ENCODE results near the gene OR7C2.
"Not testable (repeated sequence)": the region's sequence is repeated elsewhere in the genome, so short reads cannot be mapped to it uniquely, and the experiment has no call there.

The OR7C2 gene

GRCh38 chr19:14941189-14941588 lies at the start of gene OR7C2:
Gene OR7C2, plus strand, starts transcription at chr19:14941489. Its CDS starts 0 bp downstream, at chr19:14941489.
- Mint-ChIP-seq H3K4me1 (peaks cover 19 to 22% of the 10 kb centered on the region in 2 donors), H3K27me3 (peaks cover 0 to 1% of the 10 kb centered on the region in 2 donors), H3K4me3 (no peak within 1 kb of the TSS), H3K27ac (no peak within 1 kb of the TSS), H3K36me3 (no peaks in the 10 kb centered on the region), H3K9me3 (peaks cover 2 to 4% of the 10 kb centered on the region in 2 donors)
- ATAC-seq (replicated peaks) (no peak), DNase-seq (no peak)

- H3K9me3 Mint-ChIP-seq, result no peaks in the 10 kb centered on the region
- peaks cover 36 to 46% of the 10 kb centered on the region in 2 donors for H3K27me3 Mint-ChIP-seq
- H3K36me3 Mint-ChIP-seq, result no peaks in the 10 kb centered on the region
- no peak overlapping the region for H3K4me3 Mint-ChIP-seq
- H3K27ac Mint-ChIP-seq, result no peak overlapping the region
- no peak for DNase-seq
- H3K4me1 Mint-ChIP-seq, result no peaks in the 10 kb centered on the region
- no peak for ATAC-seq (replicated peaks)
Measured at GRCh38 chr19:14901675-14902260, 39.5 kb upstream of the OR7C2 start.

- DNase-seq (no peak), ATAC-seq (replicated peaks) (no peak)
- no peaks in the 10 kb centered on the region for H3K4me1 Mint-ChIP-seq
- H3K27ac Mint-ChIP-seq, result no peak overlapping the region
- no peaks in the 10 kb centered on the region for H3K36me3 Mint-ChIP-seq
- no peaks in the 10 kb centered on the region for H3K9me3 Mint-ChIP-seq
- no peak overlapping the region for H3K4me3 Mint-ChIP-seq
- H3K27me3 Mint-ChIP-seq, result peaks cover 25 to 31% of the 10 kb centered on the region in 2 donors
Measured at GRCh38 chr19:14906711-14907110, 34.6 kb upstream of the OR7C2 start.

- Mint-ChIP-seq H3K4me3 (no peak overlapping the region), H3K27ac (no peak overlapping the region), H3K27me3 (peaks cover 41 to 52% of the 10 kb centered on the region in 2 donors), H3K4me1 (peaks cover 0 to 2% of the 10 kb centered on the region in 2 donors), H3K36me3 (peaks cover 5% of the 10 kb centered on the region in 2 donors), H3K9me3 (peaks cover 8 to 9% of the 10 kb centered on the region in 2 donors)
- DNase-seq (no peak), ATAC-seq (replicated peaks) (no peak)
Measured at GRCh38 chr19:14915116-14915515, 26.2 kb upstream of the OR7C2 start.

GRCh38 chr19:14916848-14917247 lies 24.4 kb upstream of the OR7C2 start:
- peaks cover 0 to 2% of the 10 kb centered on the region in 2 donors for H3K4me1 Mint-ChIP-seq
- H3K36me3 Mint-ChIP-seq, result peaks cover 5% of the 10 kb centered on the region in 2 donors
- no peak overlapping the region for H3K27ac Mint-ChIP-seq
- DNase-seq (no peak), ATAC-seq (replicated peaks) (no peak)
- H3K9me3 Mint-ChIP-seq, result peaks cover 8 to 9% of the 10 kb centered on the region in 2 donors
- H3K27me3 Mint-ChIP-seq, result peaks cover 43 to 53% of the 10 kb centered on the region in 2 donors
- no peak overlapping the region for H3K4me3 Mint-ChIP-seq

GRCh38 chr19:14933506-14933905 lies 7.8 kb upstream of the OR7C2 start:
- no peak overlapping the region for H3K4me3 Mint-ChIP-seq
- no peak for DNase-seq
- ATAC-seq (replicated peaks), result no peak
- H3K36me3 Mint-ChIP-seq, result peaks cover 0 to 2% of the 10 kb centered on the region in 2 donors
- H3K27me3 Mint-ChIP-seq, result peaks cover 11 to 29% of the 10 kb centered on the region in 2 donors
- H3K4me1 Mint-ChIP-seq, result no peaks in the 10 kb centered on the region
- peaks cover 4 to 6% of the 10 kb centered on the region in 2 donors for H3K9me3 Mint-ChIP-seq
- H3K27ac Mint-ChIP-seq, result no peak overlapping the region

- no peak overlapping the region for H3K27ac Mint-ChIP-seq
- ATAC-seq (replicated peaks), result no peak
- H3K9me3 Mint-ChIP-seq, result no peaks in the 10 kb centered on the region
- H3K36me3 Mint-ChIP-seq, result no peaks in the 10 kb centered on the region
- DNase-seq, result no peak
- peaks cover 19 to 22% of the 10 kb centered on the region in 2 donors for H3K4me1 Mint-ChIP-seq
- peaks cover 0 to 10% of the 10 kb centered on the region in 2 donors for H3K27me3 Mint-ChIP-seq
- no peak overlapping the region for H3K4me3 Mint-ChIP-seq
Measured at GRCh38 chr19:14940266-14940665, 1.0 kb upstream of the OR7C2 start.

GRCh38 chr19:14943601-14944000 lies 2.3 kb downstream of the OR7C2 start:
- DNase-seq (no peak), ATAC-seq (replicated peaks) (peak; percentile 38 to 42)
- Mint-ChIP-seq H3K27me3 (no peaks in the 10 kb centered on the region), H3K27ac (peak overlapping the region; percentile 61), H3K36me3 (no peaks in the 10 kb centered on the region), H3K9me3 (peaks cover 2 to 4% of the 10 kb centered on the region in 2 donors), H3K4me1 (peaks cover 19 to 22% of the 10 kb centered on the region in 2 donors), H3K4me3 (peak overlapping the region; percentile 9 to 17)

- ATAC-seq (replicated peaks) (no peak), DNase-seq (no peak)
- no peak overlapping the region for H3K4me3 Mint-ChIP-seq
- peaks cover 19 to 22% of the 10 kb centered on the region in 2 donors for H3K4me1 Mint-ChIP-seq
- H3K36me3 Mint-ChIP-seq, result no peaks in the 10 kb centered on the region
- peak overlapping the region; percentile 0 for H3K27ac Mint-ChIP-seq
- peaks cover 2 to 4% of the 10 kb centered on the region in 2 donors for H3K9me3 Mint-ChIP-seq
- H3K27me3 Mint-ChIP-seq, result no peaks in the 10 kb centered on the region
Measured at GRCh38 chr19:14944456-14944855, 3.2 kb downstream of the OR7C2 start.

- not testable (repeated sequence) for H3K27me3 Mint-ChIP-seq; H3K9me3 Mint-ChIP-seq; H3K27ac Mint-ChIP-seq; ATAC-seq (replicated peaks); H3K4me3 Mint-ChIP-seq; H3K36me3 Mint-ChIP-seq; H3K4me1 Mint-ChIP-seq; DNase-seq
Measured at GRCh38 chr19:14949413-14949812, 8.1 kb downstream of the OR7C2 start.

- peaks cover 0 to 2% of the 10 kb centered on the region in 2 donors for H3K4me1 Mint-ChIP-seq
- ATAC-seq (replicated peaks), result no peak
- H3K9me3 Mint-ChIP-seq, result peaks cover 2 to 4% of the 10 kb centered on the region in 2 donors
- no peak overlapping the region for H3K27ac Mint-ChIP-seq
- H3K27me3 Mint-ChIP-seq, result peaks cover 6 to 7% of the 10 kb centered on the region in 2 donors
- DNase-seq, result no peak
- H3K4me3 Mint-ChIP-seq, result no peak overlapping the region
- H3K36me3 Mint-ChIP-seq, result no peaks in the 10 kb centered on the region
Measured at GRCh38 chr19:14949876-14950275, 8.6 kb downstream of the OR7C2 start.

GRCh38 chr19:14950421-14950820 lies 9.1 kb downstream of the OR7C2 start:
- ATAC-seq (replicated peaks), result no peak
- peaks cover 2 to 4% of the 10 kb centered on the region in 2 donors for H3K9me3 Mint-ChIP-seq

GRCh38 chr19:14952767-14953166 lies 11.5 kb downstream of the OR7C2 start:
- no peaks in the 10 kb centered on the region for H3K4me1 Mint-ChIP-seq
- H3K27ac Mint-ChIP-seq, result no peak overlapping the region
- H3K4me3 Mint-ChIP-seq, result no peak overlapping the region
- no peak for ATAC-seq (replicated peaks)
- peaks cover 20 to 21% of the 10 kb centered on the region in 2 donors for H3K27me3 Mint-ChIP-seq
- no peak for DNase-seq
- peaks cover 5% of the 10 kb centered on the region in 2 donors for H3K9me3 Mint-ChIP-seq
- H3K36me3 Mint-ChIP-seq, result no peaks in the 10 kb centered on the region

More at GRCh38 chr19:14950421-14950820, 9.1 kb downstream of the OR7C2 start:
- no peak overlapping the region for H3K4me3 Mint-ChIP-seq
- no peak for DNase-seq
- H3K27me3 Mint-ChIP-seq, result peaks cover 6 to 7% of the 10 kb centered on the region in 2 donors
- H3K36me3 Mint-ChIP-seq, result no peaks in the 10 kb centered on the region
- H3K4me1 Mint-ChIP-seq, result no peaks in the 10 kb centered on the region
- no peak overlapping the region for H3K27ac Mint-ChIP-seq

GRCh38 chr19:14954071-14954655 lies 12.9 kb downstream of the OR7C2 start:
- no peak for ATAC-seq (replicated peaks)
- no peak for DNase-seq
- Mint-ChIP-seq H3K4me1 (no peaks in the 10 kb centered on the region), H3K9me3 (peaks cover 5% of the 10 kb centered on the region in 2 donors), H3K27me3 (peaks cover 20 to 21% of the 10 kb centered on the region in 2 donors), H3K27ac (no peak overlapping the region), H3K36me3 (no peaks in the 10 kb centered on the region), H3K4me3 (no peak overlapping the region)

- ATAC-seq (replicated peaks) (no peak), DNase-seq (no peak)
- Mint-ChIP-seq H3K4me1 (no peaks in the 10 kb centered on the region), H3K27ac (no peak overlapping the region), H3K4me3 (no peak overlapping the region), H3K36me3 (peaks cover 0 to 3% of the 10 kb centered on the region in 2 donors), H3K27me3 (peaks cover 20 to 27% of the 10 kb centered on the region in 2 donors), H3K9me3 (peaks cover 8 to 11% of the 10 kb centered on the region in 2 donors)
Measured at GRCh38 chr19:14957464-14957863, 16.2 kb downstream of the OR7C2 start.

Measured in stimulated activated naive B cell treated with anti-CD40 and anti-IgM and Interleukin-4, amounts not matched to agents 10 μg/mL and 1 μg/mL and 100 μg/mL, for 72 hours (primary cell).